22Rv1 (cell line): Measurements from ENCODE around the gene APOBEC3F.
"Not testable (repeated sequence)": the region's sequence is repeated elsewhere in the genome, so short reads cannot be mapped to it uniquely, and the experiment has no call there.

Source experiments
- CTCF ChIP-seq: fragments of 450-650 bp; IDR thresholded peaks from 2 replicates; pipeline ENCODE4 v1.5.1; 2017; ENCODE audit warnings: mild to moderate bottlenecking
- ZFX ChIP-seq: fragments of 450-650 bp; IDR thresholded peaks from 2 replicates; pipeline ENCODE4 v1.6.1; 2017; ENCODE audit warnings: antibody characterized with exemption, borderline replicate concordance

GRCh38 chr22:39079054-39079637 is 38.5 kb downstream of the APOBEC3F start:
- not testable (repeated sequence) for TF ChIP-seq CTCF, ZFX
